Measurements from ENCODE around the gene HEXB.

GRCh38 chr5:74763504-74763903, 78.5 kb downstream of the HEXB start:
- TF ChIP-seq CTCF (conservative IDR thresholded peaks at IDR 0.05; ENCODE audit: low read depth, low read length) (no peak), EZH2 (IDR thresholded peaks at IDR 0.05; ENCODE audit: borderline replicate concordance, low read depth, low read length, poor library complexity, severe bottlenecking) (no peak)
